NK-92 (cell line): Measurements from ENCODE around the gene SLC41A3.
"Not testable (repeated sequence)": the region's sequence is repeated elsewhere in the genome, so short reads cannot be mapped to it uniquely, and the experiment has no call there.

ENCODE experiments used
- DNase-seq: peaks from one replicate; lab custom pipeline; 2025; ENCODE audit not compliant: unreplicated experiment; lab: John Stamatoyannopoulos, UW

The SLC41A3 gene

DNA sequence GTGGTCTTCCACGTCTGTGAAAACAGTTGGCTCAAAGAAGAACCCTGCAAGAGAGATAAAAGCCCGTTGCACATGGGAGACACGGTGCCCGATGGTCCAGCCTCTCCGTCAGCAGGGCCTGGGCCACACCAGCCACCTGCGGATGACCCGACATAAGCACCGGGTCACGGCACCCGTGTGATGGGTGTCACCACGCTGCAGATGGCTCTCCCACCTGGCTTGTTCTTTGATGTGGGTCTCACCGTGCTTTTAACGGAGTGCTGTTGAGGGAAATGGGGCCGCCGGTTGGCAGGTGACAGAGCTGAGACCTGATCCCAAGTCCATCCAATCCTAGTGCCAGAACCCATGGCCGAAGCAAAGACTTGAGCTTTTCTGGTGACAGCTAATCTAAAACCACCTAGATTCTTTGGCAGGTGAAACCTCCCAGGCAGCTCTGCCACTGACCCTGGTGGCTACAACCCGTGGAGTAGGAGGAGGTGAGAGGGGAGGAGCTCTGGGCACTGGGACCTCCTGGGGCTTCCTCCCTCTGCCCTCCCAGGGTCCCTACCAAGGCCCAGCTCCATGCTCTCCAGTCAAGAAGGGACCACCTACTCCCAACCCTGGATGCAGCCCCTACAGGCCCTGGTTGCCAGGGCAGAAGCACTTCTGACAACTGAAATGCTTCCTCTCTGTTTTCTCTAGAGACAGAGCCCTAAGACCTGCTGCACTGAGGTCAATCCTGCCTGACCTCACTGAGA lies 23.4 kb upstream of the SLC41A3 start:
- no peak for DNase-seq

DNA sequence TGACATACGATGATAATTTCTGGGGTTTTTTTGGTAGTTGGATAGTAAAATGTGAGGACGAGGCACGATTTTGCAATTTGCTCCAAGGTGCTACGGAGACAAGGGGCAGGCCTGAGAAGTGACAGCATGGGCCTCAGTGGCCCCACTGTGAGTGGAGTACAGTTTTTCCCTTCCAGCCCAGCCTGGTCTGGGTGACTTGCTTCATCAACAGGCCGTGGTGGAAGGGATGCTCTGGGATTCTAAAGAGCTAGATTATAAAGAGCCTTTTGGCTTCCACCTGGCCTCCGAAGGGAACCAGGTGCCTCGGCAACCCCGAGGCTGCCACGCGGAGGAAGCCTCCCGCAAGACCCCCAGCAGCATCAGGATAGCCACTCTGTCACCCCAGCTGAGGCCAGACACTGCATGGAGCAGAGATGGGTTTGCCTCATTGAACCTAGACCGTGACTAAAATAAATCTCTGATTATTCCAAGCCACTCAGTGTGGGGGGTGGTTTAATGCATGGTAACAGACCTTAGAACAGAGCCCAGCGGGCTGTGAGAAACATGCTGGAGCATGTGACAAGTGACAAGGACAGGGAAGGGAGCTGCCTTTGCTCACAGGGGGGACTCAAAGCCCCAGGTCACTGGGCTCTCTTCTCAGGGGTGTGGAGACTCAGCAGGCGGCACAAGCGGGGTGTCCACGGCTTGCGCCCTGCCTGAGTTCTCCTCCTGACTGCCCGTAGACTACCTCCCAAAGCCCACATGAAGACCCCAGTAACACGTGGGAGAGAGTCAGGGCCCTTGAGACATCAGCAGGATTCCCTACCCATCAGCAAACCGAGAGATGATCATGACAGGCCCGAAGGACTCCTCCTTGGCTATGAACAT lies 22.6 kb upstream of the SLC41A3 start:
- no peak for DNase-seq

DNA sequence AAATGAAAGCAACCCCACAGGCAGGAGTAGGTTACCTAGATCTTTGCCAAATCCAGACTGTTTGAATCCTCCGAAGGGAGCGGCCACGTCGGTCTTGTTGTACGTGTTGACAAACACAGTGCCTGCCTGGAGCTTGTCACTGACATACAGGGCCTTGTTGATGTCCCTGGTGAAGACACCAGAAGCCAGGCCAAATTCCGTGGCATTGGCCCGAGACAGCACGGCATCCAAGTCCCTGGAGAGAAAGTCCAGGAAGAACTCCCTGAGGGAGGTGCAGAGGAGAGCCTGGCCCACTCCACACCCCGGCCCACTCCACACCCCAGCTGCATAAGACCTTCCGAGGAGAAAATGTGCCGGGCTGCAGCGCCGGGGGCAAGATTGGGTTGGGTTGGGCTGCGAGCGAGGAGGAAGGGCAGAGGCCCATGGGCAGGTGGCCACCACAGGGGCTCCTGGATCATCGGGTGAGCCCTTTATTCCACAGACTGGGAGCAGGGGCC lies 21.8 kb upstream of the SLC41A3 start:
- DNase-seq = no peak

DNA sequence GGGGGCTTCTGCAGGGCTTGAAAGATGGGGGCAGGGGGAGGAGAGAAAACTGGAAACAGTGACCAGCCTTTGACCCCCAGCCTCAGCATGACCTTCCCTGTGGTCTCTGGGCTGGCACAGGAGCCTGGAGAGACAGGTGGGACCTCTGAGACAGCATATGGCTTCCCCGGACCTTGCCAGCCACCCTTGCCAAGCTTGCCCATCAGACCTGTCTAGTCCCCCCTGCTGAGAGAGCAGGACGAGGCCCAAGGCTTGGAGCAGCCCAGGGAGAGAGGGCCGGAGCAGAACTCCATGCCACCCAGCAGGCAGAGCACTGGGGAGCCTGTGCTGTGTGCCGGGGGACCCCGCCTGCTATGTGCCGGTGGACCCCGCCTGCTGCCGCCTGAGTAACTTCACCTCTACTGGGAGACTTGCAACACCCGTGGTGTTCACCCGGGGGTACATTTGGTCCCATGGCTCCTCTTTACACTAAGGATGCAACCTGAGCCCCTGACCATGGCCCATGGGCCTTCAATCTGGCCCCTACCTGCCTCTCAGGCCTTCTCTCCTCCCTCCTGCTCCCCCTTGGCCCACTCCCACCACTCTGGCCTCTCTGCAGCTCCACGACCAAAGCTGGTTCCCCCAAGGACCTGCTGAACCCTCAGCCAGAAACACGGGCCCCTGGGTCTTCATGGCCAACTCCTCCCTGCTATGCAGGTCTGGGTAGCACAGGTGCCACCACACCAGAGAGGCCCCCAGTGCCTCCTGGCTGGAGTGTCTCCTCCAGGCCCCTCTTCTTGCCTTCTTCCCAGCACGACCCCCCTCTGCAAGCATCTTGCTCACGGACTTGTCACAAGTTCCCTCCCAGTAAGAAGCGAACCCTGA lies 21.1 kb upstream of the SLC41A3 start:
- DNase-seq = no peak

DNA sequence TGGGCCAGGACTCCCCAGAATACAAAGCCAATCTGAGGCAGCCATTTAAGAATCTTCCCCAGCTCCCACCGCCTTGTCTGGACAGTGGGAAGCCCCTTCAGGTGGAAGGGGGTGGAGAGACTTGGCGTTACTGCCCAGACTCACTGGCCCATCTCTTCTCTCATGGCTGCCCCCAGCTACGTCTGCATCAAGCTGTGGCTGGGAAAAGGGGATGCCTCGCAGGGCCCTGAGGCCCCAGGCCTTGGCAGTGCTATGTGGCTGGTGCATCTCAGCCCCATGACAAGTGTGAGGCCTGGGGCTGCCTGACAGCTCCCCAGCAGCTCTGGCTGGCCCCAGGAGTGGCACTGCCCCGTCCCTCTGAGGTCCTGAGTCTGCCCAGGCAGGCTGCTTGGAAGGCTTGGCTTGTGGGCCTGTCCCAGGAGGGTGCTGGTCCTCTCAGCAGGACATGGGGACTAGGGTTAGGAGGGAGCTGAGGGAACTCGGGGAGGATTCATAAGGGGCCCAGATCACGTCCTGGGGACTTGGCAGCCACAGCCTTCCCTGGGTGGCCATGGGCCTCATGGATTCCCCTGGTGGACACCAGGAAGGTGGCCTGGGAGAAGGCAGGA lies 20.2 kb upstream of the SLC41A3 start:
- DNase-seq = no peak

DNA sequence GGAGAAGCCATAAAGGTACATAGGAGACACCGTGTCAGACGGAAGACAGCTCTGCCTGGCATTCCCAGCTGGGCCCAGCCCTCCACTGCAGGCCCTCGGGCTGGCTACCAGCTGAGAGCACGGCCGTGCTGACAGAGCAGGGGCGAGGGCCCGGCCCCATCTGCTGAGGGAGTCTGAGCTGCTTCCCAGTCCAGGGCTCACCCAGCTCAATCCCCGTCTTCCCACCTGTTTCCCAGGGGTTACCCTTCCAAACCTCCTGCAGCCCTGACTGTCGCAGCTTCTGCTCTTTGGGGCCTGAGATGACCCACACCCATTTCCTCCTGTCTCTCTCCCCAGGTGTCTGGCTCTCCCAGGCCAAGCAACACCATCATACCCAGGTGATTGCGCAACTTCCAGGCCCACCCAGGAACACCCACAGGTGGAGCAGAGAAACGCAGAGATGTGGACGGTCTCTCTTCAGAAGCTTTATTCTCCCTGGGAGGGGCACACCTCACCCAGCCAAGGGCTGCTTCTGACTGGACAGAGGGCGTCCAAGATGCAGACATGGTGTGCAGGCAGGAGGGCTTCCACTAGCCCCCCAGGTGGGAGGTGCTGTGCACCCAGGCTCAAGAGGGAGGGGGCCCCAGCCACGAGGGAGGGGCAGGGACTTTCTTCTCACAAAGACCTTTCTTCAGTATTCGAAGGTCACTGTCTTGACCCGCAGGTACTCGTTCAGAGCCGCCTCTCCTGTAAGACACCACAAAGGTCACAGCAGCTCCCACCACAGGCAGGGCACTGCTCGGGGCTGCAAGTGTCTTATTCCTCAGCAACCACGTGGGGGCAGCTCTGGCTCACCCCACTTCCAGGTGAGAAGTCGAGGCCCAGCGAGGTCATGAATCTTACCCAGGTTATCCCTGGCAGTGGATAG lies 19.4 kb upstream of the SLC41A3 start:
- DNase-seq = no peak

DNA sequence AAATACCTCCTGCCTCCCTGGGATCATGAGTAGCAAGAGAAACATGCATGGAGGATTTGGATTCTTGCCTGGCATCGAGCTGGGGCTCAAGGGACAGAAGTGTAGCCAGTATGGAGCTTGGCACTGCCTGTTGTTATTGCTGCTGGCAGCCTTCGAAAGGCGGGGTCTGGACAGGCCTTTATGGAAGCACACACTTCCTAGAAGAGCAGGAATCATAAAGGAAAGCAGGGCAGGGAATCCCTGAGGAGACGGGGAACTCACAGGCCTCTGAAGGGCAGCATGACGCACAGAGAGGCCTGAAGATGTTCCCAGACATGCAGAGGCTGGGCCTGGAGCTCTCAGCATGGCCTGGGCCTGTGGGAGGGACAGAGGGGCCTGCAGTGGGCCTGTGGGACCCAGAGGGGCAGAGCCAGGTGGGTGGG lies 18.6 kb upstream of the SLC41A3 start:
- no peak for DNase-seq

DNA sequence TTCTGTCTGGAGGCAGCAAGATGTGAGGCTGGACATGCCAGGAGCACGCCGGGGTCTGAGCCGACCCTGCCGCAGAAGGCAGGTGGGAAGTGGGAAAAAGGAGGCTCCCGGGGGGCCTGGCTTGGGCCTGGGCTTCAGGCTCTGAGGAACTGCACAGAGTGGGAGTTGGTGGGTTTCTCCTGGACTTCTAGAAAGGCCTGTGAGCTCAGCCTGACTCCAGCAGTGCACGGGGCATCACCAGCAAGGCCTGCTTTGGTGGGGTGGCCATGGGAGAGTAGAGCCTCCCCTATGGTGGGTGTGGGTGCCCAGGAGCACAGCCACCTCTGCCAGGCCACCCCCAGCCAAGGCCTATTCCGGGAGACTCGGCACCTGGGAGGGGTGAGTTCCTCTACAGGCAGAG lies 18.1 kb upstream of the SLC41A3 start:
- no peak for DNase-seq

DNA sequence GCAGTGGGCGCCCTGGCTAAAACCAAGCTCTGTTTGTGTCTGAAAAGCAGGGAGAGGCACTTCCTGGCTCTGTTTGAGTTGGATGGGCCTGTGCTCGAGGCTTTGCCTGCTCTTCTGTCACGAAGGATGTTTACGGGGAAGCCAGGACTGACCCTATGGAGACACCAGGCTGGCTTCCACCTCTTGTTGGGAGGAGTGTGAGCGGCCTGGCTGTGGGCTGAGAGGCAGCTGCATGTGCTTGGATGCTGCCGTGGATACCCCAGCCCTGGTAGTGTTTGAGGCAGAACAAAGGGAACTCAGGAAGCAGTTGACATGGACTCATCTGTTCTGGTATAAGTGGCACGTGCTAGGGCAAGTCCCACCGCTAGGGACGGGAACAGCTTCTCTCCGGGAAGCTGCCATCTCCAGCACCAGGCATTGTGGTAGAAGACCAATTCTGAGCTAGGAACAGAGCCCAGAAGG lies 17.6 kb upstream of the SLC41A3 start:
- DNase-seq = no peak

DNA sequence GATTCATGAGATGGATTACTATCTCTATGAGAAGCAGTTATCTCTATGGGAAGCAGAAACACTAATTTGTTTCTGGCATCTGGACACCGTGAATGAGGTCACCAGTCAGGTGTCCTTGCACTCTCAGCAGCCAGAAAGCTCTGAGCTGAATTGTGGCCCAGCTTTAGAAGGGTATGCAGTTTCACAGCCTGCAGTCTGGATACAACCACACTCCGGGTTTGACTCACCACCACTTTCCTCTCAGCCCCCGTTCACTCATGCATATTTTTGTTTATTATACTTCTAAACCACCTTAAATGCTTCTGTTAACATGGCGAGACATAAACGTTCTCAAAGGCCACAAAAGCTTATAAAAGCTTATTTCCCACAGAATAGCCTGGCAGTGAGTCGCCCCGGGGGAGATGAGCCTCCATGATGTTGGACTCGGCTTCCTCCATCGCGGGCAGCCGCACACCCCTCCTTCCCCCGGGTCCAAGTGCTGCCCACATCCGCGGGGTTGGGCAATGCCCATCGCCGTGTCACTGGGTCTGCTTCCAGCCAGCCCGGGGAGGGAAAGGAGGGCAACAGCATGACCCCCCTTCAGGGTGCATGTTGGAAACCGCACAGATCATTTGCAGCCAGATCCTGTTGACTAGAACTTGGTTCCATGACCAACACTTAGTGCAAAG lies 16.8 kb upstream of the SLC41A3 start:
- no peak for DNase-seq

DNA sequence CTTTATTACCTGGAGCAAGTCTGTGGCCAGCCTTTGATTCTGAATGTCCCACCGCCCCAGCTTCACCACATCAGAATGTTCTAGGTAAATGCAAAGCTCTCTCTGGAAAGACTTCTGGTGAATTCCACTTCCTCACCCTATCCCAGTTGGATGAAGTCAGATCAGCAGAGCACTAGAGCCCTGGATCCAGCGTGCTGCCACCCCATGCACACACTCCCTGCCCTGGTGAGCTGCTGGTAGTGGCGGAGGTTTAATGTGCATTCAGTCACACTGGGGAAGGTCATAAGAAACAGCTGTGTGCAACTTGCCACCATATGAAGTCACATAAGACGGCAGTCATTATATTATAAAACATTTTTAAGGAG lies 16.3 kb upstream of the SLC41A3 start:
- no peak for DNase-seq

DNA sequence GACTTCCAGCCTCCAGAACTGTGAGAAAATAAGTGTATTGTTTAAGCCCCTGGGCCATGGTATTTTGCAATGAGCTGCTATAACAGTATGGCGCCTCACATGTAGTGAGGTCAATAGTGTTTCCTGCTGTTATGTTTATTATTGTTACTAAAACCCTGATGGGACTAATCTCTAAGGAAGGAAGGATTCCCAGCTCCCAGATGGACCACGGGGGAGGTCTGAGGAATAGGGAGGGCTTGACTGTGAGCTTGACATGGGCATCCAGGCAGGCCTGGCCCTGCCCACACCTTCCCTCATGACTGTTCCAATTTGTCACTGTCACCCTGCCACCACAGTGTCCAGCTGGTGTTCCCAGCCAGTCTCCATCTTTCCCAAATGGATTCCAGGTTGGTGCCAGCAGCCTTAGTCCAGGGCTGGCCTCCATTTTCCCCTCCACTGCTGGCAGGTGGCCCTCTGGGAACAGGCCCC lies 14.5 kb upstream of the SLC41A3 start:
- no peak for DNase-seq

DNA sequence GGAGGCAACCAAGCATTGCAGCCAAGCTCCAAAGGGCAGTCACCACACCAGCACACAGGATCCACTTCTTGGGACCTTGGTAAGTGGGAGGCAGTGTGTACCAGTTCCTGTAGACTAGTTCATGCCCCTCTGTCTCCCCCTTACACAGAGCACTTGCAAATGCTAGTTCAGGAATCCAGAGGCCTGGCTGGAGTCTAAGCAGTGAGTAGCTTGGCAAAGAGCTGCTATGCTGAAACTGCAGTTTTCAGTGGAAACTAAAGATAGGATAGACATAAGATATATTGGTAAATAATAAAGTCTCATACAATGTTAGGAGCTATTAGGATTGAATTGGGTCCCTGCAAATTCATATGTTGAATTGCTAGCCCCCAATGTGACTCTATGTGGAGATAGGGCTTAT lies 13.9 kb upstream of the SLC41A3 start:
- DNase-seq = no peak

DNA sequence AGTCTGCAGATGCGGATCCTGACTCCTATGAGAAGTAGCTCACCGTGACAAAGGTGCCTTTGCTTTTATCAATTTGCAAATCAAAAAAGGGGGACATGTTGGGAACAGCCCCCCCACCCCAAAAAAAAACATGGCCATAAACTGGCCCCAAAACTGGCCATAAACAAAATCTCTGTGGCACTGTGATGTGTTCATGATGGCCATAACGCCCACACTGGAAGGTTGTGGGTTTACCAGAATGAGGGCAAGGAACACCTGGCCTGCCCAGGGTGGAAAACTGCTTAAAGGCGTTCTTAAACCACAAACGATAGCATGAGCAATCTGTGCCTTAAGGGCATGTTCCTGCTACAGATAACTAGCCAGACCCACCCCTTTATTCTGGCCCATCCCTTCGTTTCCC lies 12.3 kb upstream of the SLC41A3 start:
- DNase-seq = not testable (repeated sequence)

DNA sequence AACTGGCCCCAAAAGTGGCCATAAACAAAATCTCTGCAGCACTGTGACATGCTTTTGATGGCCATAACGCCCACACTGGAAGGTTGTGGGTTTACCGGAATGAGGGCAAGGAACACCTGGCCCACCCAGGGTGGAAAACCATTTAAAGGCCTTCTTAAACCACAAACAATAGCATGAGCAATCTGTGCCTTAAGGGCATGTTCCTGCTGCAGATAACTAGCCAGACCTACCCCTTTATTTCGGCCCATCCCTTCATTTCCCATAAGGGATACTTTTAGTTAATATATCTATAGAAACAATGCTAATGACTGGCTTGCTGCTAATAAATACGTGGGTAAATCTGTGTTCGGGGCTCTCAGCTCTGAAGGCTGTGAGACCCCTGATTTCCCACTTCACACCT lies 8.2 kb upstream of the SLC41A3 start:
- DNase-seq = not testable (repeated sequence)

DNA sequence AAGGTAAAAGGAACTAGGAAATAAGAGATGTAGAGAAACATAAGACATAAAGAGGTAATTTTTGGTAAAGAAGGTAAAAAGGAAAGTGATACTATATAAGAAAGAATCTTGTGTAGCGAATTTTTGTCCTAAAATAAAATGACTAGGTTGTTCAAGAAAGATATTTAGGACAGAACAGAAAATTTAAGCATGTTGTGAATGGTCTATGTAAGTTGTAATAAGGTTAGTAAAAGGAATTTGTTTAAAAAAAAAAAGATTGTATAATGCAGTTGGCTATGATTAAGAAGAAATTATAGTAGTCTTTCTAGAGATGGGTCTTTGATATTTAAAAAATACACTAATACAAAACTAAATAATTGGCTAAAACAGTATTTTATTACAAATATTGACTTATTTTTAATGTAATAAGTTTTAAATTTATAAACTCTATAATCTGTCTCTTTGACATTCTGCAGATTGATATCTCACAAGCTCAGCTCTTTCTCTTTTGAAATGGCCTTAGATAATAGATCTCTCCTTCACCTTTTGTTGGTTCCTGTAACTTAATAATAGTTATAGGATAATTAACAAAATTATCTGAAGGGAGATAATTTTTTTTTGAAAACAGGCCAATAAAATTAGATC lies 3.7 kb upstream of the SLC41A3 start:
- DNase-seq = no peak

DNA sequence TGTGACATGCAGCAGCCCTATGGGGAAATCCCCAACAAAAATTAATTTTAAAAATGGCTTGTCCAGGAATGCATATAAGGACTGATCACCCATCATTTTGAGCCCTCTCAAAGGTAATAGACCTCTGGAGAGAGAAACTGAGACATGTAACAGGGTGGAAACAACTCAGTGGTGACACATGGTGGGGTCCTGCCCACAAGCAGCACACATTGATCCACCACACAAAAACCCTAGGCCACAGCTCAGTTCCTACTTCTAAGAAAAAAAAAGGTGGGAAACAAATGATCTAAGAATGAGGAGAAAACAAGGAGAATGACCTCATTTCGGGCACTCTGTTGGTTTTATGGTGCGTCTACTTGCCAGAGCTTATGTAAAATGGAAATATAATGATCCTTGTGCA lies 1.9 kb upstream of the SLC41A3 start:
- DNase-seq = no peak

DNA sequence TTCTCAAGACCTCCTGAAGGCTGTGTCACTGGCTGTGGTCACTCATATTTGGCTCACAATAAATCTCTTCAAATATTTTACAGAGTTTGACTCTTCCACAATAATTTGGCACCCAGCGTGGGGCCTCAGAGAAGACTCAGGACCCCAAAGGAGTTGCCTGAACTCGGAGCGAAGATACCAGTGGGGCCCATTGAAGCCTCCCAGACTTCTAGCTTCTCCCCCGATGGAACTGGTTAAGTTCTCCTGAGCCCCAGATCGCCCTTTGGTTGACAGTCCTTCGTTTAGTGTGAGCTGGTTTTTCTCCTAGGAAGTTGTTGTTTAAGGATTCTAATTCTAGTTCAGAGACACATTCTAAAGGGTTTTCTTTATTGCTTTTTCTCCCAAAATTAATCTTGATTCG lies 1.4 kb upstream of the SLC41A3 start:
- DNase-seq = no peak

DNA sequence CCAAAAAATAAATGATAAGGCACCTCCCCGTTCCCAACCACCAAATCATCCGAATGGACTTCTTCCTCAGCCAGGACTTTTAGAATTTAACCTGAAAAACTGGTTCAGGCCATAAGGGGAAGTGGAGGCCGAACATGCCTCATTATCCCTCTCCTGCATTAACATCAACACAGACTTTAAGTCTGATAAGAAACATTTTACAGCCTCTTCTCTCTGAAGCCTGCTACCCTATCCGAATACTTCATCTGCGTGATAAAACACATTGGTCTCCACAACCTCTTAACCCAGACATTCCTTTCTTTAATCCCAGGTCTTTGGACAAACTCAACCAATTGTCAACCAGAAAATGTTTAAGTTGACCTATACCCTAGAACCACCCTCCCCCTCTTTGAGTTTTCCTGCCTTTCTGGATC lies 850 bp upstream of the SLC41A3 start:
- no peak for DNase-seq
